Left renal cortex interstitium (tissue), 4 donors: ENCODE data around the gene FGD3. TPM values are rescaled to one million over a fixed set of nuclear protein-coding genes. Genes with fewer than 3 reads are reported as not detected.
"Not testable (repeated sequence)": the region's sequence is repeated elsewhere in the genome, so short reads cannot be mapped to it uniquely, and the experiment has no call there.

Experiments
- DNase-seq, 4 donors: peaks; one replicate each; pipeline ENCODE4 v3.0.0-alpha.2; 2013; ENCODE audit warnings: low read depth in 4 of 4, low spot score in 2 of 4, missing footprints in 1 of 4
- polyA plus RNA-seq, 4 donors: library from polyadenylated mRNA; unstranded; fragments of 120-200 nt; gene quantifications; one replicate each; pipeline ENCODE4 v1.2.1, GENCODE V29; 2013; ENCODE audit not compliant: insufficient read length in 4 of 4

The FGD3 gene, protein sequence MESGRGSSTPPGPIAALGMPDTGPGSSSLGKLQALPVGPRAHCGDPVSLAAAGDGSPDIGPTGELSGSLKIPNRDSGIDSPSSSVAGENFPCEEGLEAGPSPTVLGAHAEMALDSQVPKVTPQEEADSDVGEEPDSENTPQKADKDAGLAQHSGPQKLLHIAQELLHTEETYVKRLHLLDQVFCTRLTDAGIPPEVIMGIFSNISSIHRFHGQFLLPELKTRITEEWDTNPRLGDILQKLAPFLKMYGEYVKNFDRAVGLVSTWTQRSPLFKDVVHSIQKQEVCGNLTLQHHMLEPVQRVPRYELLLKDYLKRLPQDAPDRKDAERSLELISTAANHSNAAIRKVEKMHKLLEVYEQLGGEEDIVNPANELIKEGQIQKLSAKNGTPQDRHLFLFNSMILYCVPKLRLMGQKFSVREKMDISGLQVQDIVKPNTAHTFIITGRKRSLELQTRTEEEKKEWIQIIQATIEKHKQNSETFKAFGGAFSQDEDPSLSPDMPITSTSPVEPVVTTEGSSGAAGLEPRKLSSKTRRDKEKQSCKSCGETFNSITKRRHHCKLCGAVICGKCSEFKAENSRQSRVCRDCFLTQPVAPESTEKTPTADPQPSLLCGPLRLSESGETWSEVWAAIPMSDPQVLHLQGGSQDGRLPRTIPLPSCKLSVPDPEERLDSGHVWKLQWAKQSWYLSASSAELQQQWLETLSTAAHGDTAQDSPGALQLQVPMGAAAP
- 1 to 10 TPM; 5.1 to 9.5 (median 6.4) TPM for polyA plus RNA-seq

DNA sequence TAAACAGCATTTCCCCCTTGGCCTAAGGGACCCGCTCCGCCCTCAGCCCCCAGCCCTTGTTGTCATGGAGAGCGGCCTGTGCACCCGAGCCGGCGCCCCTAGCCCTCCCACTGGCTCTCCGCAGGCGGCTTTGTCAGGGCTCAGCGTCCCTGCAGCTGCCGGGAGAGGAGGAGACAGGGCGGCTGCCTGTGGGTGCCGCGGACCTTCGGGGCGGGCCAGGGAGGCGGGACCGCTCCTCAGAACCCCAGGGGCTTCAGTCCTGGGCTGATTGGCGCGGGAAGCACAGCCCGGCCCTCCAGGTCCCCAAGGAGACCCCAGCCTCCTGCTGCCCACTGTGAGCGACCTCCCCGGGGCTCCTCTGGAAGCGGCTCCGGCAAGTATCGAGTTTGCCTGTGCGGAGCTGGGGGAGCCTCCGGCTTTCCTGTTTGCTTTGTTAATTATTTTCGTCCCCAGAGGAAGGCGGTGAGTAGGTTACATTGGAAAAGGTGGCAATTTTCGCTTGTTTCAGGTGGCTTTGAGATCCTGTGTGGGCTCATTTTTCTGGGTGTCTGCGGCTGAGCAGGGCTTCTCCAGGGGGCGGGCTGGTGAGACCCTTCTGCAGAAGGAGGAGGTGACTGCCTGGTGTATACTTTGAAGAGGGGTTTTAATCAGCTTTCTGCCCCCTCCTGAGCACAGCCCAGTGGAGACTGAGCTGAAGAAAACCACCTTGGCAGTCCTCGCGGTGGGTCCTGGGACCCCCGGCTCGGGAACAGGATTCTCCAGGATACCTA lies at the start of gene FGD3:
TSS of gene FGD3 (plus strand) at position 256 of the 770 bp plus-strand sequence. CDS start 28,734 bp downstream, outside the sequence.
- DNase-seq = no peak

DNA sequence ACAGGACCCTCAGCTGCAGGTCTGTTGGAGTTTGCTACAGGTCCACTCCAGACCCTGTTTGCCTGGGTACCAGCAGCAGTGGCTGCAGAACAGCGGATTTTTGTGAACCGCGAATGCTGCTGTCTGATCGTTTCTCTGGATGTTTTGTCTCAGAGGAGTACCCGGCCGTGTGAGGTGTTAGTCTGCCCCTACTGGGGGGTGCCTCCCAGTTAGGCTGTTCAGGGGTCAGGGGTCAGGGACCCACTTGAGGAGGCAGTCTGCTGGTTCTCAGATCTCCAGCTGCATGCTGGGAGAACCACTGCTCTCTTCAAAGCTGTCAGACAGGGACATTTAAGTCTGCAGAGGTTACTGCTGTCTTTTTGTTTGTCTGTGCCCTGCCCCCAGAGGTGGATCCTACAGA lies 42.2 kb upstream of the FGD3 start:
- not testable (repeated sequence) for DNase-seq

DNA sequence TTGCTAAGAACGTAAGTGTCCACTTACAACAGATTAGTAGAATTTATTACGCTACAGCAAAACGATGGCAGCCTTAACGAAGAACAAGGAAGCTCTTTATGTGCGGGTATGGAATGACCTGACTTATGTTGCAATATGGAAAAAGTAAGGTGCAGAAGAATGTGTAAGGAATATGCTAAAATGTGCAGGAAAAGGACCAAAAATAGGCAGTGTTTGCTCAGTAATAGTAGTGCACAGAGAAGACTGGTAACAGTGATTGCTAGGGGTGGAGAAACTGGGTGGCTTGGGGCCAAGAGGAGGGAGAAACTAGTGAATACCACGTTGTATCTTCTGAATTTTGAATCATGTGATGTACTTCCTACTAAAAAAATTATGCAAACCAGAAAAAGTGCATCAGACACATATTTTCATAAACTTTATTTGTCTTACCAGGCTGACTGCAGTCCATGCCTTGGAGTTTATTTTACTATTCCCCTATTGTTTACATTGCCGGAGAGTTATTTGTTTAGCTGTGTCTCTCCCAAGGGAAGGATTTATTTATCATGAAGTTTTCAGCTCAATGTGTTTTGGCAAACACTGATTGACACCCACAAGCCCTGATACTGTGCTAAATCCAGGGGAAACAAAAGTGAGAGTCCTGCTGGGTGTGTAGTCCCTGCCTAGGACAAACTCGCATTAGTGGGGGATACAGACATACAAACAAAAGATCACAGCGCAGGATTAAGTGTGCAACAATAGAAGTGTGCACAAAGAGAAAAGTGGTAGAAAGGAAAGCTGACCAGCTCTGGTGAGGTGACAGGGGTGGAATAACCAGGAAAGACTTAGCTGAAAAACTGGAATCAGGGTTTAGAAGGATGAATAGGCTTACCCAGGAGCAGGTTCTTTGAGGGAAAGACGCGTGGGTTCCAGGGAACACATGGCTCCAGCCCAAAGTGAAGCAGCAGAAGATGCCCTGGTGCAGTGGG lies 35.5 kb upstream of the FGD3 start:
- DNase-seq = no peak

- no peak for DNase-seq
Observed at GRCh38 chr9:92917176-92917800, 30.0 kb upstream of the FGD3 start.

- DNase-seq = no peak
Observed at GRCh38 chr9:92920437-92920836, 26.9 kb upstream of the FGD3 start.

DNA sequence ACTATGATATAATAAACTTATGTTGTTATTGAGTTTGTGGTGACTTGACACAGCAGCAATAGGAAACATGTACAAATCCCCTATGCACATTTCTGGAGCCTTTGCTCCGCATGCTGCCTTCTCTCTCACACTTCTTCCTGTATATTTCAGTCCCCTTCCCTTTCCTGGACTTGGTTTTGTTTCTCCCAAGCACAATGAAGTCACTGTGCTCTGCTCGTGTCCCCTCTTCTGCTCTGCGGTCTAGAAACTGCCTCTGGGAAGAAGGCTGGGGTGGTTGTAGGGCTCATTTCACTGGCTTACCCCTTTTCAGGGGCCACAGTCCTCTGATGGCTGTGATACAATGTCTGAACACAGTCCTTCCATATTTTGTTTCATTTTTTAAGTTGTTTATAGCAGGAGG lies 15.7 kb upstream of the FGD3 start:
- DNase-seq = no peak

DNA sequence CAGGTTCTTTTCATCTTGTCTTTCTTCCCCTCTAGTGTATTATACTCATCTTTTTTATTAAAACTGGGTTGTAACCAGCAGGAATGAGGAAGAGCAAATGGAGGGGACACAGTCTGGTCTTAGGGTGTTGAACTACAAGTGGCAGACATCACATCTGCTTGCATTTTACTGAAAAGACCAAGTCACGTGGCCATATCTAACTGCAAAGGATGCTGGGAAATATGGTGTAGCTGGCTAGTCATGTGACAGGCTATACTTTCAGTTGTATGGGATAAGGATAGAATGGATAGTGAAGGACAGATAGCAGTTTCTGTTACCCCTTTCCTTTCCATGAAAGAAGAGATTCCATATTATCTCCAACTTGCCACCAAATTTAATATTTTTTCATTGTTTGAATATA lies 13.0 kb upstream of the FGD3 start:
- DNase-seq = no peak

DNA sequence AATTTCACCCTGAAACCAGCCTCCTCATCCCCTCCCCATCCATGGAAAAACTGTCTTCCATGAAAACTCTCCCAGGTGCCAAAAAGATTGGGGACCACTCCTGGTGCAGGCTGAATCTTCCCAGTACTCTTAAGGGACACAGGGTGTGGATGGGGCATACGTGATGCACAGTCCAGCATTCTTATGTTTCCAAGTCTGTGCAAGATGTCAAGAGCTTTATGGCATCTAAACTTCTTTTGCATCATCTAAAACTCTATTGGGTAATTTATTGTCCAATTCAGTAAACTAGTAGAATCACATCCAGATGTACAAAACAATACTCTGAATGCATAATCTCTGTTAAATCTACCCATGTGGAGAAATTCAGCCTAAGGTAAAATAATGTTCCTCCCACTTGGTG lies 9.3 kb upstream of the FGD3 start:
- DNase-seq = no peak

- no peak for DNase-seq
Observed at GRCh38 chr9:92941861-92942260, 5.5 kb upstream of the FGD3 start.

GRCh38 chr9:92942688-92943616 lies 4.4 kb upstream of the FGD3 start:
- DNase-seq = no peak

DNA sequence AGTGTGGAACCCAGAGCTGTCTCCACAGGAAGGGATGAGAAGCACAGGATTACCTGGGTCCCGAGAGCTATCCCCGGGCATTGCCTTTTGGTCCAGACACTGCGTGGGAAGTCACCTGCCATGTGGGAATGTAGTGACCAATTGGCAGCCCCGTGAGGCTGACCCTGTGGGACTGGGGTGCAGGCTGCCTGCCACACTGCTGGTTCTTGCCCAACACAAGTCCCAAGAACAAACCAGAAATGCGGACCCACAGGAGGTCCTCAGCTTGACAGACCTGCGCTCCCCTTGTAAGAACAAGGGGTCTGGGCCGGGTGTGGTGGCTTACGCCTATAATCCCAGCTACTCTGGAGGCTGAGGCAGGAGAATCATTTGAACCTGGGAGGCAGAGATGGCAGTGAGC lies 2.4 kb upstream of the FGD3 start:
- DNase-seq = no peak

GRCh38 chr9:92945796-92946195 lies 1.5 kb upstream of the FGD3 start:
- DNase-seq = no peak

DNA sequence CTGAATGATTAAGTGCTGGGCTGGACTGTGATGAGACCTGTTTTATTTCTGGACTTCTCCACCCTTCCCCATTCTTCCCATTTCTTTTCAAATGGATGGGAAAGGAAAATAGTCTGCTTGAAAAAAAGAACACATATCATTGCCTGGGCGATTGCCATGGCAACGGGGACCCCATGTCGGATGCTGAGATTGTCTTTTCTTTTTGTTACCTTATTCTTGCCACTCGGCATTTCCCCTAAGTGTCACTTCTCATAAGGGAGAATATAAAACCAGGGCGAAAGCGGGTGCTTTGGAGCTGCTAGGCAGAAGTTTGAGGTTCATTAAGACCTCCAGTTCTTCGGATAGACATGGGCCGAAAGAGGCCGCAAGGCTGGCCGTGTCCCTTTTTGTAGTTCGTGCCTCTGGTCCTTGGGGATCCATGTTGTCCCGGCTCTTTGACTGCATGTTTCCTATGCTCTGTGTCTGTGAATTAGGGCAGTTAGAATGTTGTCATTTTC lies 763 bp downstream of the FGD3 start:
- no peak for DNase-seq

DNA sequence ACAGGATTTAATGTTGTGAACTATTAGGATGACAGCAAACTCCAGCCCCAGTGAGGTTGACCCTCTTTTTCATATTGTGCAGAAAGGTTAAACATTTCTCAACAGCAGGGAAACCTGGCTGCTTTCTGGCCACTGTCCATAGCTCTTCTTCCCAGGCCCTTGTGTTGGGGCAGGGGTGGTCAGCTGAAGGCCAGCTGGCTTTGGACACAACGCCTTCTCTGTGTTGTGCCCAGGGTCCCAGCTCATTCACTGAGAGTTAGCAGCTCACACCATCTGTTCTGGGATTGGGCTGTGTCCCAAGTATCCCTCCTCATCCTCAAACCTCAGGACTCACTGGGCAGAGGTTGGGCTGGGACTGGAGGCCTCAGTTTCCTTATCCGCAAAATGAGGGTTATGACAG lies 1.3 kb downstream of the FGD3 start:
- no peak for DNase-seq

- DNase-seq = no peak
Observed at GRCh38 chr9:92949266-92949982, 2.1 kb downstream of the FGD3 start.

GRCh38 chr9:92950359-92950955 lies 3.1 kb downstream of the FGD3 start:
- no peak for DNase-seq

- no peak for DNase-seq
Observed at GRCh38 chr9:92952906-92953610, 5.7 kb downstream of the FGD3 start.
